ENCODE results near the gene TSEN54.

- TF ChIP-seq, protein P1, sequence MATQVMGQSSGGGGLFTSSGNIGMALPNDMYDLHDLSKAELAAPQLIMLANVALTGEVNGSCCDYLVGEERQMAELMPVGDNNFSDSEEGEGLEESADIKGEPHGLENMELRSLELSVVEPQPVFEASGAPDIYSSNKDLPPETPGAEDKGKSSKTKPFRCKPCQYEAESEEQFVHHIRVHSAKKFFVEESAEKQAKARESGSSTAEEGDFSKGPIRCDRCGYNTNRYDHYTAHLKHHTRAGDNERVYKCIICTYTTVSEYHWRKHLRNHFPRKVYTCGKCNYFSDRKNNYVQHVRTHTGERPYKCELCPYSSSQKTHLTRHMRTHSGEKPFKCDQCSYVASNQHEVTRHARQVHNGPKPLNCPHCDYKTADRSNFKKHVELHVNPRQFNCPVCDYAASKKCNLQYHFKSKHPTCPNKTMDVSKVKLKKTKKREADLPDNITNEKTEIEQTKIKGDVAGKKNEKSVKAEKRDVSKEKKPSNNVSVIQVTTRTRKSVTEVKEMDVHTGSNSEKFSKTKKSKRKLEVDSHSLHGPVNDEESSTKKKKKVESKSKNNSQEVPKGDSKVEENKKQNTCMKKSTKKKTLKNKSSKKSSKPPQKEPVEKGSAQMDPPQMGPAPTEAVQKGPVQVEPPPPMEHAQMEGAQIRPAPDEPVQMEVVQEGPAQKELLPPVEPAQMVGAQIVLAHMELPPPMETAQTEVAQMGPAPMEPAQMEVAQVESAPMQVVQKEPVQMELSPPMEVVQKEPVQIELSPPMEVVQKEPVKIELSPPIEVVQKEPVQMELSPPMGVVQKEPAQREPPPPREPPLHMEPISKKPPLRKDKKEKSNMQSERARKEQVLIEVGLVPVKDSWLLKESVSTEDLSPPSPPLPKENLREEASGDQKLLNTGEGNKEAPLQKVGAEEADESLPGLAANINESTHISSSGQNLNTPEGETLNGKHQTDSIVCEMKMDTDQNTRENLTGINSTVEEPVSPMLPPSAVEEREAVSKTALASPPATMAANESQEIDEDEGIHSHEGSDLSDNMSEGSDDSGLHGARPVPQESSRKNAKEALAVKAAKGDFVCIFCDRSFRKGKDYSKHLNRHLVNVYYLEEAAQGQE (IDR thresholded peaks at IDR 0.05; ENCODE audit: low read depth): no peak
- TF ChIP-seq EP300 (IDR thresholded peaks at IDR 0.05; ENCODE audit: borderline replicate concordance) (no peak), MAX (IDR thresholded peaks at IDR 0.05) (no peak)
Measured at GRCh38 chr17:75566834-75567233, 50.5 kb downstream of the TSEN54 start.

Measured in Ishikawa (cell line).